NCI-H1417 treated with DMSO at 0.1 percent for 48 hours (cell line): ENCODE measurements around the gene KRTAP10-10.
"Not testable (repeated sequence)": the region's sequence is repeated elsewhere in the genome, so short reads cannot be mapped to it uniquely, and the experiment has no call there.

Source experiments
- DNase-seq: peaks from one replicate; lab custom pipeline; 2025; lab: John Stamatoyannopoulos, UW

The KRTAP10-10 gene

GRCh38 chr21:44626673-44627143 is 10.4 kb upstream of the KRTAP10-10 start, which contains the start of gene KRTAP10-9:
Gene KRTAP10-9 (plus strand): TSS chr21:44627093. CDS start chr21:44627172, 79 bp downstream.
- no peak for DNase-seq

- not testable (repeated sequence) for DNase-seq
These were observed 9.9 kb upstream of the KRTAP10-10 start for GRCh38 chr21:44627181-44627822.

GRCh38 chr21:44627831-44628233 is 9.3 kb upstream of the KRTAP10-10 start:
- DNase-seq: not testable (repeated sequence)

- no peak for DNase-seq
These were observed 8.3 kb upstream of the KRTAP10-10 start for GRCh38 chr21:44628707-44629391.

GRCh38 chr21:44630440-44630839 is 6.7 kb upstream of the KRTAP10-10 start:
- DNase-seq: no peak

GRCh38 chr21:44632067-44632466 is 5.1 kb upstream of the KRTAP10-10 start:
- no peak for DNase-seq

GRCh38 chr21:44636209-44637017 is 743 bp upstream of the KRTAP10-10 start:
- no peak for DNase-seq

- not testable (repeated sequence) for DNase-seq
These were observed 744 bp downstream of the KRTAP10-10 start for GRCh38 chr21:44637851-44638348.

GRCh38 chr21:44638506-44639330 is 1.6 kb downstream of the KRTAP10-10 start:
- not testable (repeated sequence) for DNase-seq

GRCh38 chr21:44639331-44639655 is 2.1 kb downstream of the KRTAP10-10 start:
- no peak for DNase-seq

- DNase-seq: no peak
These were observed 3.6 kb downstream of the KRTAP10-10 start for GRCh38 chr21:44640761-44641160.

- DNase-seq: no peak
These were observed 6.7 kb downstream of the KRTAP10-10 start for GRCh38 chr21:44643741-44644310.

GRCh38 chr21:44644878-44645277 is 7.7 kb downstream of the KRTAP10-10 start:
- no peak for DNase-seq

- not testable (repeated sequence) for DNase-seq
These were observed 9.4 kb downstream of the KRTAP10-10 start, which contains the start of gene KRTAP10-11 for GRCh38 chr21:44646366-44647221. Gene KRTAP10-11 (plus strand): TSS chr21:44646414. CDS start chr21:44646459, 45 bp downstream.

GRCh38 chr21:44647222-44647552 is 10.0 kb downstream of the KRTAP10-10 start:
- peak; percentile 49 for DNase-seq

- no peak for DNase-seq
These were observed 11.6 kb downstream of the KRTAP10-10 start for GRCh38 chr21:44648557-44649311.

GRCh38 chr21:44649521-44650100 is 12.5 kb downstream of the KRTAP10-10 start:
- DNase-seq: no peak

GRCh38 chr21:44650265-44650972 is 13.3 kb downstream of the KRTAP10-10 start:
- DNase-seq: no peak
